GM12801 (cell line): Measurements from ENCODE around the gene TMUB1.

ENCODE experiments used
- CTCF ChIP-seq: IDR thresholded peaks from one replicate; pipeline ENCODE4 v1.5.1; 2011; ENCODE audit warnings: control low read depth; ENCODE audit not compliant: insufficient read length; ENCODE audit errors: extremely low read depth

TMUB1 gene

GRCh38 chr7:151032936-151033863 is 50.1 kb downstream of the TMUB1 start:
- TF ChIP-seq CTCF = no peak
